CD4-positive, alpha-beta T cell treated with Interferon alpha-2 for 1 hour (primary cell): ENCODE results near the gene MYO7B.

Experiments used
- DNase-seq, 2 donors: peaks; one replicate each; pipeline ENCODE4 v3.0.0-alpha.2; 2020 to 2022

MYO7B gene

GRCh38 chr2:127651971-127652550 is 116.6 kb downstream of the MYO7B start:
- no peak for DNase-seq

- no peak for DNase-seq
Observed at GRCh38 chr2:127652786-127653357, 117.4 kb downstream of the MYO7B start.

- DNase-seq, result no peak
Observed at GRCh38 chr2:127653421-127654083, 118.1 kb downstream of the MYO7B start.

GRCh38 chr2:127654084-127654837 is 118.8 kb downstream of the MYO7B start:
- no peak for DNase-seq

- no peak for DNase-seq
Observed at GRCh38 chr2:127654838-127655175, 119.3 kb downstream of the MYO7B start.

- no peak for DNase-seq
Observed at GRCh38 chr2:127655209-127656073, 120.0 kb downstream of the MYO7B start.

GRCh38 chr2:127656569-127657231 is 121.2 kb downstream of the MYO7B start:
- no peak for DNase-seq

- DNase-seq, result no peak
Observed at GRCh38 chr2:127657232-127657595, 121.7 kb downstream of the MYO7B start.

GRCh38 chr2:127658146-127658545 is 122.7 kb downstream of the MYO7B start:
- DNase-seq, result no peak

GRCh38 chr2:127658641-127659407 is 123.3 kb downstream of the MYO7B start:
- no peak for DNase-seq

- no peak for DNase-seq
Observed at GRCh38 chr2:127659408-127660290, 124.2 kb downstream of the MYO7B start.

- no peak for DNase-seq
Observed at GRCh38 chr2:127660291-127660578, 124.8 kb downstream of the MYO7B start.

- DNase-seq, result no peak
Observed at GRCh38 chr2:127661072-127661649, 125.7 kb downstream of the MYO7B start.

GRCh38 chr2:127661949-127662510 is 126.5 kb downstream of the MYO7B start:
- no peak for DNase-seq

GRCh38 chr2:127662937-127663565 is 127.6 kb downstream of the MYO7B start:
- no peak for DNase-seq

GRCh38 chr2:127663566-127664064 is 128.1 kb downstream of the MYO7B start:
- DNase-seq, result no peak

GRCh38 chr2:127664065-127664894 is 128.8 kb downstream of the MYO7B start:
- DNase-seq, result no peak

- no peak for DNase-seq
Observed at GRCh38 chr2:127664895-127665225, 129.4 kb downstream of the MYO7B start.
